SK-N-MC (cell line): Measurements from ENCODE around the gene REEP1.
"Not testable (repeated sequence)": the region's sequence is repeated elsewhere in the genome, so short reads cannot be mapped to it uniquely, and the experiment has no call there.

Source experiments
- DNase-seq: peaks from one replicate; pipeline ENCODE4 v3.0.0-alpha.2; 2011; ENCODE audit warnings: low read depth, low spot score
- H3K27ac ChIP-seq: fragments of 200-600 bp; sonication (generic); 2 replicates; pipeline ENCODE4 v1.5.1; 2016; ENCODE audit warnings: mixed run types
- H3K36me3 ChIP-seq: fragments of 200-600 bp; sonication (generic); 2 replicates; pipeline ENCODE4 v1.6.1; 2017; ENCODE audit warnings: antibody characterized with exemption, low read length, mixed read lengths; ENCODE audit not compliant: insufficient read depth
- H3K4me3 ChIP-seq: fragments of 200-600 bp; sonication (generic); 2 replicates; pipeline ENCODE4 v1.5.1; 2016
- H3K9ac ChIP-seq: fragments of 200-600 bp; sonication (generic); 2 replicates; pipeline ENCODE4 v1.8.0; 2017; ENCODE audit warnings: mixed run types, mixed read lengths; ENCODE audit not compliant: insufficient read length
- H3K9me3 ChIP-seq: fragments of 200-600 bp; sonication (generic); 2 replicates; pipeline ENCODE4 v1.6.1; 2017; ENCODE audit warnings: low read depth, mild to moderate bottlenecking, antibody characterized with exemption, low read length, moderate library complexity, mixed read lengths
- EZH2 ChIP-seq: fragments of 200-600 bp; sonication (generic); IDR thresholded peaks from one replicate; pipeline ENCODE4 v1.6.1; 2017; ENCODE audit warnings: antibody characterized with exemption
- FOXP2 ChIP-seq: optimal IDR thresholded peaks from 2 replicates; pipeline ENCODE3; 2011; ENCODE audit warnings: mild to moderate bottlenecking, moderate library complexity; ENCODE audit not compliant: insufficient read depth; ENCODE audit errors: extremely low read length, control extremely low read depth
- POLR2AphosphoS5 ChIP-seq: IDR thresholded peaks from 2 replicates; pipeline ENCODE4 v1.6.1; 2012; ENCODE audit warnings: mild to moderate bottlenecking, low read depth, low read length, borderline replicate concordance

The REEP1 gene

DNA sequence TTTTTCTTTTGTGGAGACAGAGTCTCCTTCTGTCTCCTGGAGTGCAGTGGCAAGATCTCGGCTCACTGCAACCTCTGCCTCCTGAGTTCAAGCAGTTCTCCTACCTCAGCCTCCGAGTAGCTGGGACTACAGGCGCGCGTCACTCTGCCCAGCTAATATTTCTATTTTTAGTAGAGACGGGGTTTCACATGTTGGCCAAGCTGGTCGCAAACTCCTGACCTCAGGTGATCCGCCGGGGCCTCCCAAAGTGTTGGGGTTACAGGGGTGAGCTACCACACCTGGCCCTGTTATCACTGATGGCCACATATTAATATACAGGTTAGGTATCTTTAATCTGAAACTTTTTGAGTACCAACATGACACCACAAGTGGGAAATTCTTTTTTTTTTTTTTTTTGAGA, 134.7 kb downstream of the REEP1 start:
- no peak for DNase-seq
- H3K9me3 ChIP-seq, result no peaks in the 10 kb centered on the region
- peaks cover 23% of the 10 kb centered on the region for H3K36me3 ChIP-seq
- no peak overlapping the region for H3K9ac ChIP-seq
- H3K27ac ChIP-seq, result no peak overlapping the region
- H3K4me3 ChIP-seq, result no peak overlapping the region
- TF ChIP-seq FOXP2 (no peak), EZH2 (no peak), POLR2AphosphoS5 (no peak)

- no peaks in the 10 kb centered on the region for H3K9me3 ChIP-seq
- H3K36me3 ChIP-seq, result peaks cover 20% of the 10 kb centered on the region
- TF ChIP-seq EZH2 (no peak), FOXP2 (no peak), POLR2AphosphoS5 (no peak)
- peak overlapping the region; percentile 1 for H3K9ac ChIP-seq
- no peak overlapping the region for H3K27ac ChIP-seq
- H3K4me3 ChIP-seq, result no peak overlapping the region
- DNase-seq, result no peak
Measured at GRCh38 chr2:86202336-86202692, 135.1 kb downstream of the REEP1 start.

- no peaks in the 10 kb centered on the region for H3K9me3 ChIP-seq
- H3K27ac ChIP-seq, result no peak overlapping the region
- H3K4me3 ChIP-seq, result no peak overlapping the region
- TF ChIP-seq EZH2 (no peak), FOXP2 (no peak), POLR2AphosphoS5 (no peak)
- peaks cover 14% of the 10 kb centered on the region for H3K36me3 ChIP-seq
- DNase-seq, result no peak
- H3K9ac ChIP-seq, result peak overlapping the region; percentile 1
Measured at GRCh38 chr2:86201671-86202335, 135.6 kb downstream of the REEP1 start.

DNA sequence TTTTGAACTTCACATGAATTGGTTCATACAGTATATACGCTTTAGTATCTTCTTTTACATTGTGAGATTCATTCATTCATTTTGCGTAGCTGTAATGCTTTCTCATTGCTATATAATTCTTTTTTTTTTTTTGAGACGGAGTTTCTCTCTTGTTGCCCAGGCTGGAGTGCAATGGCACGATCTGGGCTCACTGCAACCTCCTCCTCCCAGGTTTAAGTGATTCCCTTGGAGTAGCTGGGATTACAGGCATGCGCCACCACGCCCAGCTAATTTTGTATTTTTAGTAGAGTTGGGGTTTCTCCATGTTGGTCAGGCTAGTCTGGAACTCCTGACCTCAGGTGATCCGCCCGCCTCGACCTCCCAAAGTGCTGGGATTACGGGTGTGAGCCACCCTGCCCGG, 136.9 kb downstream of the REEP1 start:
- H3K9me3 ChIP-seq, H3K36me3 ChIP-seq, DNase-seq: not testable (repeated sequence)
- H3K4me3 ChIP-seq, result peak overlapping the region; percentile 88
- H3K27ac ChIP-seq, result 0 out of 2 replicates have a peak overlapping the region, but pooled peaks have one; percentile 64
- H3K9ac ChIP-seq, result peak overlapping the region; percentile 89

GRCh38 chr2:86199834-86200177, 137.6 kb downstream of the REEP1 start:
- DNase-seq, result no peak
- H3K27ac ChIP-seq, result peak overlapping the region; percentile 64; the same call in 1 of the 2 replicates
- TF ChIP-seq POLR2AphosphoS5, result no peak
- no peak for TF ChIP-seq EZH2
- TF ChIP-seq FOXP2, result no peak
- H3K4me3 ChIP-seq, result peak overlapping the region; percentile 88
- H3K9ac ChIP-seq, result peak overlapping the region; percentile 89
- H3K9me3 ChIP-seq, result no peaks in the 10 kb centered on the region
- H3K36me3 ChIP-seq, result no peaks in the 10 kb centered on the region

GRCh38 chr2:86195808-86196387, 141.5 kb downstream of the REEP1 start:
- no peak for DNase-seq
- Histone ChIP-seq H3K27ac (peak overlapping the region; percentile 95), H3K4me3 (peak overlapping the region; percentile 82), H3K9me3 (no peaks in the 10 kb centered on the region), H3K9ac (peak overlapping the region; percentile 96), H3K36me3 (peaks cover 17% of the 10 kb centered on the region)
- TF ChIP-seq POLR2AphosphoS5 (no peak), FOXP2 (no peak), EZH2 (no peak)

DNA sequence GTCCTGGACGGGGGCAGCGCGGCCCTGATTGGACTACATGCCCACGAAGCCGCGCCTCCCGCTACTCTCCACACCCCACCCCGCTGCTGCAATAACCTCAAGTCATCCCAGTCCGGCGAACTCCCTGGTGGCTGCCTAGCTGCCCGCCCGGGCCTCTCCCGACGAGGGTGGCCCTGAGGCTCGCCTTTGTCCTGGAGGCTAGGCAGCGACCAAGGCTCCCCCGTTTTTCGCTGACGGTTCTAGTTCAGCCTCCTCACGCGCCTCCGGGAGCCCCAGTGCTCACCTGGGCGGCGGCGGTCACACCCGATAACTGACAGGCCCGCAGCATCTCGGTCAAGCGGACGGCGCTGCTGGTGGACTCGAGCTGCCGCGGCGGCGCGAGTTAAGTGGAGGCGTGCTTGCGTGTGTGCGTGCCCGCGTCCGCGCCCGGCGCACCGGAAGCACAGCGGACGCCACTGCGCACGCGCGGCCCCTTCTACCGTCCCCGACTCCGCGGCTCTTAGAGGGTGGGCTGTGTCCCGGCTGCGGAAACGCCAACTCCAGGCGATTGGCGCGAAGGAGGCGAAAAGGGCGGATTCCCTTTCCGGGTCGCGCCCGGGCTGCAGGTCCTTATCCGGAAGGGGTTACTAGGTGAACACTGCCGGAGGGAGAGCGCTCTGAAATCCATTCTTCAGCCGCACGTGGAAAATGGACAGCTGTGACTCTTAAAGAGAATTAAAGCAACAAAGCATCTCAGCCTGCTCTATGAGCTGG, 142.2 kb downstream of the REEP1 start, which contains the start of gene IMMT:
TSS of gene IMMT (minus strand) at position 408 of the 753 bp plus-strand sequence. CDS start at position 328, 80 bp downstream.
- DNase-seq, result peak; percentile 58
- TF ChIP-seq FOXP2, result peak; percentile 61
- TF ChIP-seq EZH2, result no peak
- peak; percentile 82 for TF ChIP-seq POLR2AphosphoS5
- peak within 1 kb of the TSS; percentile 95 for H3K27ac ChIP-seq

GRCh38 chr2:86194751-86195054, 142.7 kb downstream of the REEP1 start:
- no peak for TF ChIP-seq FOXP2
- TF ChIP-seq POLR2AphosphoS5, result no peak
- Histone ChIP-seq H3K9ac (peak overlapping the region; percentile 96), H3K4me3 (peak overlapping the region; percentile 82), H3K9me3 (no peaks in the 10 kb centered on the region), H3K27ac (peak overlapping the region; percentile 95), H3K36me3 (peaks cover 29% of the 10 kb centered on the region)
- no peak for DNase-seq

More for the DNA sequence above, 142.2 kb downstream of the REEP1 start, which contains the start of gene IMMT:
- Histone ChIP-seq H3K9me3 (no peaks in the 10 kb centered on the region), H3K9ac (peak within 1 kb of the TSS; percentile 96), H3K36me3 (peaks cover 24% of the 10 kb centered on the region), H3K4me3 (peak within 1 kb of the TSS; percentile 82)
